ENCODE results near the gene PRLR. TPM values are rescaled to one million over a fixed set of nuclear protein-coding genes. Genes with fewer than 3 reads are reported as not detected.

Gene PRLR
- total and polyA plus RNA-seq, 2 of the 8 experiments (the other 6 are each of a cell fraction or from before 2014, with no cell fraction given) = 0.53 to 2.5 TPM

- Histone ChIP-seq H3K4me1 (replicated peaks in 1 of 4; ENCODE audit: control insufficient read depth in 3 of 4, insufficient read depth in 4 of 4, low read length in 3 of 4) (no peaks in the 10 kb centered on the region), H3K23me2 (ENCODE audit: low read depth, low read length) (no peaks in the 10 kb centered on the region), H3K36me3 (ENCODE audit: control insufficient read depth in 2 of 4, insufficient read depth in 4 of 4, low read length in 3 of 4) (no peaks in the 10 kb centered on the region), H3K4me3 (ENCODE audit: extremely low read depth in 1 of 4, insufficient read depth in 2 of 4, low read depth in 3 of 4, low read length in 4 of 4) (no peak overlapping the region), H3K79me1 (ENCODE audit: low read depth, low read length) (no peaks in the 10 kb centered on the region), H3K18ac (ENCODE audit: extremely low read depth, low read length) (no peak overlapping the region), H2BK20ac (ENCODE audit: low read length) (no peak overlapping the region), H2BK12ac (ENCODE audit: low read depth, low read length) (no peak overlapping the region), H3K14ac (ENCODE audit: insufficient read length) (no peak overlapping the region), H3K9me3 (ENCODE audit: insufficient read depth in 2 of 2, low read depth in 1 of 2, low read length in 1 of 2) (no peaks in the 10 kb centered on the region), H3K56ac (replicated peaks; ENCODE audit: insufficient read length, low read depth, low read length) (no peak overlapping the region), H4K91ac (replicated peaks; ENCODE audit: insufficient read length, low read length) (no peak overlapping the region), H4K5ac (ENCODE audit: insufficient read length, low read depth, low read length) (no peak overlapping the region), H2BK15ac (ENCODE audit: low read length) (no peak overlapping the region), H4K20me1 (replicated peaks in 1 of 2; ENCODE audit: control insufficient read depth in 1 of 2, insufficient read depth in 2 of 2, low read length in 2 of 2) (no peaks in the 10 kb centered on the region), H3K9ac (replicated peaks in 1 of 4; ENCODE audit: extremely low read depth in 1 of 4, low read depth in 3 of 4, low read length in 3 of 4) (no peak overlapping the region), H3K79me2 (ENCODE audit: control insufficient read depth in 1 of 2, insufficient read depth in 2 of 2, low read length in 2 of 2) (no peaks in the 10 kb centered on the region), H3K27ac (ENCODE audit: low read depth, low read length) (no peak overlapping the region), H3K4ac (replicated peaks; ENCODE audit: insufficient read length, low read depth, low read length) (no peak overlapping the region), H2BK120ac (replicated peaks; ENCODE audit: low read depth, low read length) (no peak overlapping the region), H2AK5ac (ENCODE audit: low read depth, low read length) (no peak overlapping the region), H2AFZ (ENCODE audit: low read length) (no peak overlapping the region), H3K23ac (ENCODE audit: insufficient read length) (no peak overlapping the region), H3K27me3 (replicated peaks in 1 of 4; ENCODE audit: control insufficient read depth in 3 of 4, extremely low read depth in 1 of 4, insufficient read depth in 3 of 4, low read length in 3 of 4) (no peaks in the 10 kb centered on the region), H3K4me2 (ENCODE audit: insufficient read depth in 1 of 2, low read depth in 2 of 2, low read length in 2 of 2) (no peak overlapping the region), H4K8ac (ENCODE audit: extremely low read depth, insufficient read depth, low read length) (no peak overlapping the region), H2BK5ac (ENCODE audit: low read depth, low read length) (no peak overlapping the region)
- WGBS, 2 experiments (ENCODE audit: extremely low coverage in 1 of 2, insufficient coverage in 1 of 2, insufficient read length in 1 of 2, insufficient replicate concordance in 2 of 2, low coverage in 1 of 2, low lambda C conversion rate in 2 of 2, missing lambda C conversion rate in 1 of 2) = 94% methylated on average over 5 of the region's 5 CpGs; no CpG with 5 or more reads in 1 of the 2 experiments
- FAIRE-seq (no peak), DNase-seq (ENCODE audit: low read depth in 1 of 2, low spot score in 2 of 2) (no peak)
- ChIA-PET CTCF (ENCODE audit: partially characterized antibody) (interaction anchor here (0.7 to 2.3 kb wide), 7 partner anchors 10 to 918 kb away, joined by 3 to 11 read pairs (median 4); no protein-coding TSS in a partner anchor), POLR2A (ENCODE audit: partially characterized antibody) (no interaction called here)
- TF ChIP-seq JUN (IDR thresholded peaks at IDR 0.05; ENCODE audit: low read depth, low read length) (no peak), CBX8 (IDR thresholded peaks at IDR 0.05; ENCODE audit: borderline replicate concordance, low read depth, low read length) (no peak), POLR2A (IDR thresholded peaks at IDR 0.05; ENCODE audit: control extremely low read depth in 1 of 2, low read depth in 2 of 2, low read length in 2 of 2) (no peak), EZH2 (IDR thresholded peaks at IDR 0.05; ENCODE audit: low read depth, low read length, severe bottlenecking) (no peak), POU5F1 (IDR thresholded peaks at IDR 0.05; ENCODE audit: low read depth, low read length) (no peak), PHF8 (conservative IDR thresholded peaks at IDR 0.05; ENCODE audit: low read depth, low read length) (no peak), SP2 (IDR thresholded peaks at IDR 0.05; ENCODE audit: low read length) (no peak), SUZ12 (IDR thresholded peaks at IDR 0.05; ENCODE audit: low read length) (no peak), KDM1A (IDR thresholded peaks at IDR 0.05; ENCODE audit: borderline replicate concordance, low read length) (no peak), CHD2 (IDR thresholded peaks at IDR 0.05; ENCODE audit: low read length) (no peak), BACH1 (IDR thresholded peaks at IDR 0.05; ENCODE audit: low read length) (no peak), BCL11A (IDR thresholded peaks at IDR 0.05; ENCODE audit: low read depth in 2 of 2, low read length in 2 of 2) (no peak), KDM5A (IDR thresholded peaks at IDR 0.05; ENCODE audit: low read length) (no peak), FOSL1 (IDR thresholded peaks at IDR 0.05; ENCODE audit: insufficient read depth, low read depth, low read length) (no peak), TAF7 (optimal IDR thresholded peaks at IDR 0.05; ENCODE audit: borderline replicate concordance, low read depth, low read length) (no peak)
These were observed 126.5 kb downstream of the PRLR start for GRCh38 chr5:35103637-35104299.
